Endothelial cell of umbilical vein (primary cell): ENCODE data around the gene EHBP1L1.

ENCODE experiments used
- POLR2A ChIP-seq: IDR thresholded peaks from 2 replicates; pipeline ENCODE4 v1.6.1; 2012; ENCODE audit warnings: low read depth, mild to moderate bottlenecking, control low read depth, low read length
- POLR2AphosphoS5 ChIP-seq: IDR thresholded peaks from 2 replicates; pipeline ENCODE4 v1.6.1; 2012; ENCODE audit warnings: low read depth, mild to moderate bottlenecking, control low read depth, low read length, moderate library complexity; ENCODE audit not compliant: insufficient read depth
- TF ChIP-seq, protein P1 (sequence below): IDR thresholded peaks from 2 replicates; pipeline ENCODE4 v1.6.1; 2011; ENCODE audit not compliant: insufficient read depth, insufficient read length
- TF ChIP-seq, protein P2 (sequence below), 2 donors: IDR thresholded peaks; 1 replicate in 1 of 2; 2 replicates in 1 of 2; pipeline ENCODE4 v1.5.1; 2011; ENCODE audit warnings: low read length in 2 of 2, mild to moderate bottlenecking in 2 of 2, moderate library complexity in 2 of 2, control low read depth in 1 of 2, inconsistent platforms in 1 of 2, low read depth in 1 of 2; ENCODE audit not compliant: insufficient read depth in 1 of 2; ENCODE audit errors: extremely low read depth in 1 of 2

GRCh38 chr11:65581928-65582327 lies 6.1 kb downstream of the EHBP1L1 start:
- TF ChIP-seq, protein P1, sequence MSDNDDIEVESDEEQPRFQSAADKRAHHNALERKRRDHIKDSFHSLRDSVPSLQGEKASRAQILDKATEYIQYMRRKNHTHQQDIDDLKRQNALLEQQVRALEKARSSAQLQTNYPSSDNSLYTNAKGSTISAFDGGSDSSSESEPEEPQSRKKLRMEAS, result no peak
- TF ChIP-seq, protein P2, sequence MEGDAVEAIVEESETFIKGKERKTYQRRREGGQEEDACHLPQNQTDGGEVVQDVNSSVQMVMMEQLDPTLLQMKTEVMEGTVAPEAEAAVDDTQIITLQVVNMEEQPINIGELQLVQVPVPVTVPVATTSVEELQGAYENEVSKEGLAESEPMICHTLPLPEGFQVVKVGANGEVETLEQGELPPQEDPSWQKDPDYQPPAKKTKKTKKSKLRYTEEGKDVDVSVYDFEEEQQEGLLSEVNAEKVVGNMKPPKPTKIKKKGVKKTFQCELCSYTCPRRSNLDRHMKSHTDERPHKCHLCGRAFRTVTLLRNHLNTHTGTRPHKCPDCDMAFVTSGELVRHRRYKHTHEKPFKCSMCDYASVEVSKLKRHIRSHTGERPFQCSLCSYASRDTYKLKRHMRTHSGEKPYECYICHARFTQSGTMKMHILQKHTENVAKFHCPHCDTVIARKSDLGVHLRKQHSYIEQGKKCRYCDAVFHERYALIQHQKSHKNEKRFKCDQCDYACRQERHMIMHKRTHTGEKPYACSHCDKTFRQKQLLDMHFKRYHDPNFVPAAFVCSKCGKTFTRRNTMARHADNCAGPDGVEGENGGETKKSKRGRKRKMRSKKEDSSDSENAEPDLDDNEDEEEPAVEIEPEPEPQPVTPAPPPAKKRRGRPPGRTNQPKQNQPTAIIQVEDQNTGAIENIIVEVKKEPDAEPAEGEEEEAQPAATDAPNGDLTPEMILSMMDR (IDR thresholded peaks at IDR 0.05; ENCODE audit: extremely low read depth in 1 of 2, insufficient read depth in 1 of 2, low read depth in 1 of 2, low read length in 2 of 2), result no peak
- TF ChIP-seq POLR2AphosphoS5 (no peak), POLR2A (no peak)
